Measurements from ENCODE around the gene MOCOS.

The MOCOS gene

DNA sequence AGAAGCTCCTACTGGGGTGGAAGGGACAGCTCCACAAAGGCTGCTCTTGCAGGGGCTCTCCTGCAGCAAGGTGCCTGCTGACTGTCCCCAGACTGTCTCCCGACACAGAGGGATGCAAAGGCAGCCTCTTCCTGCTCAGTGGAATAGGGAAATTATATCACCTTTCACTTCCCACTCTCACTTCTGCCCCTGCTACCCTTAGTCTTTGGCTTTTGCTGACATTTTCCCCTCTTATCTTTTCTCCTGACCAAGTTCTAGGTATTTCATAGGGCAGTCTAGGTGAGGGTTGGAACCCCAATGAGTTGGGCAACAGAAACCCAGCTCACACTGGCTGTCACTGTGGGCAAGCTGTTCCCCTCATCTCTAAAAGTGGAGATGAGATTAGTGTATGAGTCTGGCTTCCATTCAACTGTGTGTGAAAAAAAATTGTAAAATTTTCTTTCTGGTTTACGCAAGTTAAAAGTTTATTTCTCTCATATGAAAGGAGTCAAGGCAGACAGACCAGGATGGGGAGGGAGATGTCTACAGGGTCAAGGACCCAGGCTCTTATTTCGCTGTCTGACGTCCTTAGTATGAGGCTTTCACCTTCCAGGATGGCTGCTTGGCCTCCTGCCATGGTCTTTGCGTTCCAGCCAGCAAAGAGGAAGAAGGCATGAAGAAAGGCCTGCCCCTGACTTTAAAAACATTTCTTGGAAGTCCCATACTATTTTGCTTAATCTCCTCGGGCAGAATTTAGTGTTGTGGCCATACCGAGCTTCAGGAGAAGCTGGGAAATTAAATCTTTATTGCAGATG, 7.5 kb upstream of the MOCOS start:
- DNase-seq = no peak

DNA sequence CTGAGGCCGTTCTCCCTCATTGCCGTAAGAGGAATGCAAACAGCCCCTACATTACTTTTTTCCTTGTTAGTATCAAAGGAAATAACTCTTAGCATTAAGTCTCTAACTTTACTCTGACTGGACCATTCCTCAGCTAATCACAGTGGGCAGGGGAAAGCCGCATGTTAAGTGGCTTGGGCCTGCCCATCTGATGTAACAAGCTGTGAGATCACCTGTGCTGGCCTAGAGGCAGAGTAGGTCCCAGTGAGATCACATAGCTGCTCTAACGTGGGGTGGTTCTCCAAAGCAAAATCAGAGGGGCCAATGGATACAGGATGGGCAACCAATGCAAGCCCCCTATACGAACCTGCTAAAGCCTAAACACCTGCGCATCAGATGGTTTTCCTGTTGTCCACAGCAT, 5.9 kb upstream of the MOCOS start:
- no peak for DNase-seq

- no peak for DNase-seq
These were observed 5.3 kb upstream of the MOCOS start for GRCh38 chr18:36181898-36182506.

GRCh38 chr18:36183033-36183432, 4.3 kb upstream of the MOCOS start:
- no peak for DNase-seq

- no peak for DNase-seq
These were observed 3.3 kb upstream of the MOCOS start for GRCh38 chr18:36183987-36184386.

GRCh38 chr18:36185157-36185556, 2.1 kb upstream of the MOCOS start:
- no peak for DNase-seq

DNA sequence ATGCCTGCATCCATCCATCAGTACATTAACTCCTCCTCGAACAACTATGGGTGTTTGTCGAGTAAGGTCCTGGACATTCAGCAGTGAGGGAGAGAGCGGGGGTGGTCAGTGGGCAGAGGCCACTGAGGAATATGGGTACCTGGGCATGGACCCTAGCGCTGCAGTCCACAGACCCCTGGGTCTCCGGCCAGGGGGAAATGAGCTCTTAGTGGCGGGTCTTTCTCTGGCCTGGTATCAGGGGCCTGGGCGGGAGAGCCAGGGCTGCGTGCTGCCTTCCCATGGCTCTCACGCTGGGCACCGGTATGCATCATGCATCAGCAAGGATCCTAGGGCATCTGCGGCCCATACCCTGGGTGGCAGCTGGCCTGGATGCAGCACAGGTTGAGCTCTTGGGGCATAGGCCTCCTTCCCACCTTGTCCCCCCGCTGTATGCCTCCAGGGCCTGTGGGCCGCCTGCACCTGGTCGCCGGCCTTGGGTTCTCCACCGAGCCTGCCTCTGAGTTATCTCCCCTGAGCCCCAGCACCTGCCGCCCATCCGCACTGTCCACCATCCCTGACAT, 1.3 kb upstream of the MOCOS start:
- DNase-seq = no peak

GRCh38 chr18:36186461-36187192, 670 bp upstream of the MOCOS start:
- DNase-seq = no peak

DNA sequence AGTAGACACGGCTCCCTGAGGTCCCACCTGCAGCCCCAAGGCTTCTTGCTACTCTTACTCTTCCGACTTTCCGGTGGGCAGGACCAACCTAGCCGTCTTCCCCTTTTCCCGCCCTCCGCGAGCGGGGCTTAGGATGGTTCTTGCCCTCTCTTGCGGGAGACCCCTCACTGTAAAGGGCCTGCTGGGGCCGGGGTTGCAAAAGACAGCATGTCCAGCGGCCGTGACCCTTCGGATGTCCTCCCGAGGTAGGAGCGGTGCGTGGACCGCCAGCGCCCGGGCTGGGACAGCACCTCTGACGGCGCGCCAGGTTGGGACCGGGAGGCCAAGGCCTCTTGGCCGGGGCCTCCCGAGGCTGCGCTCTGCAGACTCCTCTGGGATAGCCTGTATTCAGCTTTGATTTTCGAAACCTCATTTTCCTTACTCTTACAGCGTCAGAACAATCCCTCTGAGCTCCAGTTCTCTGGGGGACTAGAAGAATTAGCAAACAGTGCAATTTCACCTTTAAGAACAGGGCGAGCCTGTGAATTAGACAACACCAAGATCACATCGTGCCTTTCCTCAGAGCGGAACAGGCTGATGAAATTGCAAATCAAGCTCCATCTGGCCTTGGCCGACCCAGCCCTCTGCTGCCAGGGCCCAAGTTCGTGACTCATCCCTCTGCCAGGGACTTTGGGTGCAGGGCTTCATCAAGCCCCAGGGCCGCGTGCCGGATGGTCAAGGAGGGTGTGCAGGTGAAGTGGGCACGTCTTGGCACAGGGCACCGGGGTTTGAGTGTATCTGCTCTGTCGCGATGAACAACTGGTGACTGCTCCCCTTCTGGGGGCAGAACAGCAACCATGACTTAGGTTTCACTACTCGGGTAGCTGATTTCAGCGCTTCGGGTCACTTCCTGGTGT, 777 bp downstream of the MOCOS start:
- no peak for DNase-seq

GRCh38 chr18:36188916-36189315, 1.6 kb downstream of the MOCOS start:
- no peak for DNase-seq

DNA sequence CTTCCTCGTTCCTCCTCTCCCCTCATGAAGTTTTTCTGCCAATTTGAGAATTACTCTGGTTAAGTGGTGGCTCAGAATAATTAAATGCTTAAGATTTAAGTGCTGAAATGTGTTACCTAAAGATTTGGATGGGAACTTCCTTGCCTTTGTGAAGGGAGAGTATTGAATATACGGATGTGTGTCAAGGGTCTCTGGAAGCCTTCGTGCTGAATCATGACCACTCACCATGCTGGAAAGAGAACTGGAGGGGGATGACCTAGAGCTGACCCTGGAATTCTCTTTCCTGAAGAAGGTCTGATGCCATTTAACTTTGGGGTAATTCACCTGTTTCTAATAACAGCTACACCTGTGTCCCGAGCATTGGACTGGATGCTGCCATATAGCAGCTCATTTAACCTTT, 2.2 kb downstream of the MOCOS start:
- DNase-seq = no peak

GRCh38 chr18:36191286-36191685, 4.0 kb downstream of the MOCOS start:
- no peak for DNase-seq

DNA sequence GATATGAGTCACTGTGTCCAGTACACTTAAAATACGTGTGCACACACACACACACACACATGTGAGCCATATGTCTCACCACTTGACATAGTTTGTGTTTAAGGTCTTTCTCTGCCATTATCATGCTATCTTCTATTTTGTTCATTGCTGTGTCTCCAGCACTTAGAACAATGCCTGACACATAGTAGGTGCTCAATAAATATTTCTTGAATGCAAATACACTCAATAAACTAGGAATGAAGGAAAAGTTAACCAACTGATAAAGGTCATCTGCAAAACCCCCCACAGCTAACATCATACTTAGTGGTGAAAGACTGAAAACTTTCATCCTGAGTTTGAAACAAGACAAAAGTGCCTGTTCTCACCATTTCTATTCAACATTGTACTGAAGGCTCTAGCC, 4.4 kb downstream of the MOCOS start:
- no peak for DNase-seq

- DNase-seq = no peak
These were observed 7.5 kb downstream of the MOCOS start for GRCh38 chr18:36194600-36195315.

DNA sequence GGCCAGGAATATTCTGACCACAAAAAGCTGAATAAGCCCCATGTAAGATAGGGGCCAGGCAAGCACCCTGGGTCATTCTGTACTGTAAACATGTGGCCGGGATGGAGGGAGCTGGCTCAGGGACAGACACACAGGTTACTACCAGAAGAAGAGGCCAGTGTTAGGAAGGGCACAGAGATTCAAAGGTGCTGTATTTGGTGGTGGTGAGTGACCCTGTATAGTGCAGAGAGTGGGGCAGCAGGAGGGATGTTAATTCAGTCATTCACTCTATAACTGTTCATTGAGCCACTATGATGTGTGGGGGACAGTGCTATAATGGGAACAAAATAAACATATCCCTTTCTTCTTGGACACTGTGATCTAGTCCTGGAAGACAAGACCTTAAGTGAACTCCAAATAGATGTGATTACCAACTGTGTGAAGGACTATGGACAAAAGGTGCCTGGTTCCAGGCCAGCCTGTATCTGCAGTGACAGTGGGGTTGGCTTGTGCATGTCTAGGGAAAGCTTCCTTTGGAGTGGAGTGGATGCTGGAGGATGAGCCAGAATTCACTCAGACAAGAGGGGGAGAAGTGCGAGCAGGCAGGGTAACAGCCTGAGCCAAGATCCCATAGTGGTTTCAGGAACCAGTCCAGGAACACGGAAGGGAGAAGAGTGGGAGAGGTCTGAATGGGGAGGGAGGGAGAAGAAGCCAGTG, 8.3 kb downstream of the MOCOS start:
- no peak for DNase-seq

GRCh38 chr18:36196238-36196995, 9.1 kb downstream of the MOCOS start:
- no peak for DNase-seq

- no peak for DNase-seq
These were observed 10.3 kb downstream of the MOCOS start for GRCh38 chr18:36197511-36198166.

DNA sequence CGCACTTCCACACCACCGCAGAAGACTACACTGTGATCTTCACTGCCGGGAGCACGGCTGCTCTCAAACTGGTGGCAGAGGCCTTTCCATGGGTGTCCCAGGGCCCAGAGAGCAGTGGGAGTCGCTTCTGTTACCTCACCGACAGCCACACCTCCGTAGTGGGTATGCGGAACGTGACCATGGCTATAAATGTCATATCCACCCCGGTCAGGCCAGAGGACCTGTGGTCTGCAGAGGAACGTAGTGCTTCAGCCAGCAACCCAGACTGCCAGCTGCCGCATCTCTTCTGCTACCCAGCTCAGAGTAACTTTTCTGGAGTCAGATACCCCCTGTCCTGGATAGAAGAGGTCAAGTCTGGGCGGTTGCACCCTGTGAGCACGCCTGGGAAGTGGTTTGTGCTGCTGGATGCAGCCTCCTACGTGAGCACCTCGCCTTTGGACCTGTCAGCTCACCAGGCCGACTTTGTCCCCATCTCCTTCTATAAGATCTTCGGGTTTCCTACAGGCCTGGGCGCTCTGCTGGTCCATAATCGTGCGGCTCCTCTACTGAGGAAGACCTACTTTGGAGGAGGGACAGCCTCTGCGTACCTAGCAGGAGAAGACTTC, 12.5 kb downstream of the MOCOS start:
- no peak for DNase-seq

GRCh38 chr18:36200354-36200771, 13.1 kb downstream of the MOCOS start:
- no peak for DNase-seq

GRCh38 chr18:36201765-36202164, 14.5 kb downstream of the MOCOS start:
- no peak for DNase-seq

All from stimulated activated CD8-positive, alpha-beta memory T cell treated with anti-CD3 and anti-CD28 coated beads, Interleukin-4, amount 100 ng/mL, for 48 hours (primary cell).